GM13977 (cell line): ENCODE results near the gene PSMD11.

Experiments
- DNase-seq: peaks from one replicate; pipeline ENCODE4 v3.0.0; 2012; ENCODE audit warnings: low spot score
- CTCF ChIP-seq: IDR thresholded peaks from 2 replicates; pipeline ENCODE4 v1.5.1; 2012; ENCODE audit warnings: mild to moderate bottlenecking, control low read depth; ENCODE audit not compliant: insufficient read depth; ENCODE audit errors: extremely low read depth, missing control alignments
- in situ Hi-C: fragments of 300-500 bp; cut with MboI; formaldehyde crosslinking; loops from one replicate; pipeline ENCODE4 v1.12.0; 2022; ENCODE audit warnings: low sequenced_read_pairs, low pct_unique_long_range_greater_than_20kb, mixed read lengths, inconsistent platforms; ENCODE audit not compliant: unreplicated experiment

PSMD11 gene

GRCh38 chr17:32487473-32488176 is 43.3 kb downstream of the PSMD11 start:
- no peak for TF ChIP-seq CTCF
- peak; percentile 69 for DNase-seq
- in situ Hi-C loops = loop anchor here (25.0 kb wide), 1 partner anchor 125 kb away; no protein-coding TSS in a partner anchor

GRCh38 chr17:32488177-32488542 is 43.9 kb downstream of the PSMD11 start:
- no peak for DNase-seq
- in situ Hi-C loops = loop anchor here (25.0 kb wide), 1 partner anchor 124 kb away; no protein-coding TSS in a partner anchor
- TF ChIP-seq CTCF = no peak

- in situ Hi-C loops = loop anchor here (25.0 kb wide), 1 partner anchor 124 kb away; no protein-coding TSS in a partner anchor
These were observed 44.4 kb downstream of the PSMD11 start for GRCh38 chr17:32488604-32489180.

GRCh38 chr17:32489320-32490100 is 45.2 kb downstream of the PSMD11 start:
- no peak for DNase-seq
- TF ChIP-seq CTCF = no peak
- in situ Hi-C loops = loop anchor here (25.0 kb wide), 1 partner anchor 123 kb away; no protein-coding TSS in a partner anchor

More at GRCh38 chr17:32488604-32489180, 44.4 kb downstream of the PSMD11 start:
- TF ChIP-seq CTCF = no peak
- no peak for DNase-seq

GRCh38 chr17:32490101-32490482 is 45.8 kb downstream of the PSMD11 start:
- DNase-seq = no peak
- in situ Hi-C loops = loop anchor here (25.0 kb wide), 1 partner anchor 122 kb away; no protein-coding TSS in a partner anchor
- no peak for TF ChIP-seq CTCF
